GM12891 (cell line): Measurements from ENCODE around the gene SUDS3.

Source experiments
- PAX5 ChIP-seq: IDR thresholded peaks from 2 replicates; pipeline ENCODE4 v1.6.1; 2011; ENCODE audit warnings: low read length, moderate library complexity, mild to moderate bottlenecking; ENCODE audit not compliant: insufficient read depth, severe bottlenecking
- POLR2A ChIP-seq: IDR thresholded peaks from 2 replicates; pipeline ENCODE4 v1.6.1; 2011; ENCODE audit warnings: low read depth, low read length, control low read depth
- POLR2AphosphoS5 ChIP-seq: IDR thresholded peaks from 2 replicates; pipeline ENCODE4 v1.6.1; 2011; ENCODE audit warnings: low read depth, low read length, control low read depth
- TAF1 ChIP-seq: IDR thresholded peaks from 2 replicates; pipeline ENCODE4 v1.6.1; 2011; ENCODE audit warnings: low read depth, low read length, control low read depth

- TF ChIP-seq TAF1 (no peak), POLR2A (no peak), POLR2AphosphoS5 (no peak), PAX5 (no peak)
Measured at GRCh38 chr12:118404876-118405521, 28.6 kb downstream of the SUDS3 start.
